NOMO-1 treated with DMSO at 0.1 percent for 48 hours (cell line): ENCODE measurements around the gene HES3.

ENCODE experiments used
- DNase-seq: peaks from one replicate; lab custom pipeline; 2025; ENCODE audit not compliant: unreplicated experiment; lab: John Stamatoyannopoulos, UW

HES3 gene

DNA sequence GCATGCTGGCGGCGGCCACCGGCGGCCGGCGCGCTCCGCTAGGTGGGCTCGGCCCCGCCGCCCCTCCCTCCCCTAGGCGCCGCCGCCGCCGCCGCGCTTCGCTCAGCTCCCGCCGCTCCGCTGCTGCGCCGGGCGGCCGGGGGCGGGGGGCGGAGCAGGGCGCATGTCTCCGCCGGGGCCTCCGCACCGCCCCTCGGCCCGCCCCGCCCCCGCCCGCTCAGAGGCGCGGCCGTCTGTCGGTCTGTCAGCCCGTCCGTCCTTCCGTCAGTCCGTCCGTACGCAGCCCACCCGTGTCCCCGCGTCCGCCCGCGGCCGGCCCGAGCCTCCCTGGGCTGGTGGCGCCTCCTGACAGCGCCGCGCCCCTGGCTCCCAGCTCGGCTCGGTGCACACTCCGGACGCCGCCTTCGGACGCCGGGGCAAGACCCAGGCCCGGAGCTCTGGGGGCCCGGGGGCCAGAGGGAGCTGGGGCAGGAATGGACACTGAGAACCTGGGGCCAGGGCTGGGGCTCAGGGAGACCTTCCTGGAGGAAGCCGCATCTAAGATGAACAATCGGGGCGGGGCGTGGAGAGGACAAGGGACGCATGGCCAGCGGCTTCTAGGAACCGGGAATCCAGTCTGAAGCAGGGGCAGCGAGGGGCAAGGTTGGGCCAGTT, 17.1 kb downstream of the HES3 start, which contains the start of gene GPR153:
GPR153 (minus strand) TSS at position 138 of the 654 bp plus-strand sequence. CDS start 6,193 bp downstream, outside the sequence.
- no peak for DNase-seq

DNA sequence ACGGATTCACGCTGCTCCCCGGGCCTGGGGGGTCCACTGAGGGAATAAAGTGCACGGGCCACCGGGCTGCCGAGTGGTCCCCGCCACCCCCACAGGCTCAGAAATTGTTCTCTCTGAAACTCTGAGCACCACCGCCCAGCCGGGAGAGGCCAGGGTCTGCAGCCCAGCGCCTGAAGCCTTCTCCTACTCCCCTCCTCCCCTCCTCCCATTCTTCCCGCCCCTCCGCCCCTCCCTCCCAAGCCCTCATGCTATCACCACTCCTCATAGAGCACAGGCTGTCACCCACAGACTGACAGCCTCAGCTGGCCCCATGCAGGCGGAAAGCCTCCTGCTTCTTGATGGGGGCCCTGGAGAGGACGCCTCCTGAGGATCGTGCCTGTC, 17.6 kb downstream of the HES3 start:
- DNase-seq = no peak

DNA sequence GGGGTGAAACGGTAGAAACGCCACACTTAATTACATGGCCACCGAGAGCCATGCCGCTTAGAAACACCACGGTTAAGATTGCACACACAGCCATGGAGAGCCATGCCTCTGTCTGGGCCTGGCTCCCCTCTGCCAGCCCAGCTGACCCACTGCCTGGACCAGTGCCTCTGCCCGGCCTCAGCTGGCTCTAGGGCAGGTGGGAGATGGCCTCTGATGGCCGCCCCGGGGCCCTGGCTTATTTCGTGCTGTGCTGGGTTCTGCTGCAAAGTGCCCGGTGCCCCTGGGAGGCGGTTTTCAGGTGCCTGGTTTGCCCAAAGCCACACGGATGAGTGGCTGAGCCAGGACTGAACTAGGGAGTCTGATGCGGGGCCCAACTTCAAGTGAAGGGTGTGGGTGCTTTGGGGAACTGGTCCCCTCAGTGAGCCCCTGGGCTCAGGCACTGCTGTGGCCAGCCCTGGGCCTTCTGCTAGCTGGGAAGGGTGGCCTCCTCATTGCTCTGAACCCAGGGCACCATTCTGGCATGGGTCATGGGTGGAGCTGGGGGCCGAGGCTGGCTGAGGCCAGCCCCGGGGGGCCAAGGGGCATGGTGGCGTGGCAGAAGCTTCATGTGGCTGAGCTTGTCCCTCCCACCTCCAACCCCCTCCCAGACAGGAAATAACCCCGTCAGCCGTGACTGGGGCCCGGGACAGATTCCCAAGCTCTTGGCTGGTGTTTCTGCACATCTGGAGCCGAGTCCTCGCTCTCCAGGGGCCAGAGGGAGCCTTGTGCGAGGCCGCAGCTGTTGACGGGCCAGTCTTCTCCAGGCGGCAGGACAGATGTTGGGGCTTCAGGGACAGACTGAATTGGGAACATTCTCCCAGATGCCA, 18.8 kb downstream of the HES3 start:
- DNase-seq = no peak

DNA sequence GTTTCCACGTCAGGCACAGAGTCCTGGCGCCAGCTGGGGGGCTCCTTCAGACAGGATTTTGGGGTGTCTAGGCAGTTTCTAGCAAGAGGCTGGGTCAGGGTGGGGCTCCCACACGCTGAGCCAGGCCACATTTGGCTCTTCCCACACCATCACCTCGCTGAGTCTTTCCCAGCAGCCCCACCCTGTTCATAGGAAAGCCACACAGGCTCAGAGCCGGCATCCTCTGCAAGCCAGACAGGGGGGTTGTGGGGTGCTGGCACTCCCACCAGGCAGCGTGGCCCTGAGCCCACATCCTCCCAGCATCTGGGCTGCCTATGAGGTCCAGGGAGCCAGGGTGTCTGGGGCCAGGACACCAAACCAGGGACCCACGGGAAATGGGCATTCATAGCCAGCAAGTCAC, 19.7 kb downstream of the HES3 start:
- DNase-seq = no peak

DNA sequence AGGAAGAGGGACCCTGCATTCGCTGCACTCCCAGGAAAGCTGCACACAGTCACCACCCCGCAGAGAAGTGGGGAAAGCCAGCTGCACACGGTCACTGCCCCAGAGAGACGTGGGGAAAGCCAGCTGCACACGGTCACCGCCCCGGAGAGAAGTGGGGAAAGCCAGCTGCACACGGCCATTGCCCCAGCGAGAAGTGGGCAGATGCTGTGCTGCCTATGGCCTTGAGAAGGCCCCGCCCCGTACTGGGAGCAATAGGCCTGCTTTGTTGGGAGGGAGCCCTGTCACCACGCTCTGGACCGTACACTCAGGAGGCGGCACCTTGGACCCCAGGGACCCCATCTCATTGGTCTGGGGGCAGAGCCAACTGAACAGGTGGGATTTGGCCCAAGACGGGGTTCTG, 21.2 kb downstream of the HES3 start:
- DNase-seq = no peak

DNA sequence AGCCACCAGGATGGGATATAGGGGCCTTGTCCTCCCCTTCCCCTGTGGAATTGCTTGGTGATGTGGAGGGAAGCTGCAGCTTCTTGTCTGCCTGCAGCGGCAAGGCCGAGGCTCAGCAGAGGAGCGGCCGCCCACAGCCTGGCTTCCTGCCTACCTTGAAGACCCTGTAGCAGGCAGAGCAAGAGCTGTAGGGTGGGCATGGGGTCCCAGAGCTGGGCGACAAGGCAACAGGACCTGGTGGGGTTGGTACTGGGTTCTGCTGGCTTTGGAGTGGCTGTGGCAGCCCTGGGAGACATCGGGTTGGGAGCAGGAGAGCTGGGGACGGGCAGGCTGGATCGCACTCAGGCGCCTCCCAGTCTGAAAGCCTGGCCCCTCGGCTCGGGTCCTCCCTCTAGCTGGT, 22.7 kb downstream of the HES3 start:
- DNase-seq = no peak

DNA sequence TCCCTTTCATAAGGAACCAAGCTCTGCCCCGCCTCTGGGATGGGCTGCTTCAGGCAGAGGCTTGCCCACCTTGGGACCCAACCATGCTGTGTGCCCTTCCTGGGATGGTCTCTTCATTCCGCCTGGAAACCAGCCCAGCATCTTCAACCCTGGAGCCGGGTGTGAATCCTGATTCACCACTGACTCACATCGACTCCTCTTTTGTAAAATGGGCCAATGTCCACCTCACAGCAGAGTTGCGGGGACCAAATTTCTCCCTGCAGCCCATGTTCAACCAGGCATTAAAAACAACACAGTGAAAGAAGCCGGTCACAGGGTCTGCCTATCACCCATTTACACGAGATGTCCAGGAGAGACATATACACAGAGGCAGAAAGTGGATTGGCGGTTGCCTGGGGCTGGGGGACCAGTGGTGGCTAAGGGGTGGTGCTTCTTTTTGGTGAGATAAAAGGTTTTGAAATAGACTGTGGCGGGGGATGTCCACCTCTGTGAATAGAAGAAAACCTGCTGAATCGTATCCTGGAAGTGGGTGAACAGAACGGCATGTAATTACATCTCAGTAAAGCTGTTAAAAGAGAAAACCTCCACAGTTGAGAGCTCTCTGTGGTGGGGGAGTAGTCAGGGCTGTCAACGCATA, 23.8 kb downstream of the HES3 start:
- DNase-seq = no peak

DNA sequence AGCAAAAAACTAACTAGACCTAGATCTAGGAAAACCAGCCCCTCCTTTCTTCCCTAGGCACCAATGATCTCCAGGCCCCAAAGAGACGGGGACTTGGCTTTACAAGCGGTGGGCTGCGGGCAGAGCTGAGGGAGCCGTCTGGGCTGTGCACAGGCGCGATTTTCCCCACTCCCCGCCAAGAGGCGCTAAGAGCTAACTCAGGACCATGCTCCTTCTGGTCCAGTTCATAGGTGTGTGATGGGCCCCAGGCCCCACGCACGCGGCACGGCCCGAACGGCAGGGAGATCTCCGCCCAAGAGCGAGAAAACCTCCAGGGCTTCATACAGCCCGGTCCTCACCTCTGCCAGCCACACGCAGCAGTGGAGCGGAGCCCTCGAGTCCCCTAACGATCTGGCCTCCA, 24.4 kb downstream of the HES3 start:
- DNase-seq = no peak

DNA sequence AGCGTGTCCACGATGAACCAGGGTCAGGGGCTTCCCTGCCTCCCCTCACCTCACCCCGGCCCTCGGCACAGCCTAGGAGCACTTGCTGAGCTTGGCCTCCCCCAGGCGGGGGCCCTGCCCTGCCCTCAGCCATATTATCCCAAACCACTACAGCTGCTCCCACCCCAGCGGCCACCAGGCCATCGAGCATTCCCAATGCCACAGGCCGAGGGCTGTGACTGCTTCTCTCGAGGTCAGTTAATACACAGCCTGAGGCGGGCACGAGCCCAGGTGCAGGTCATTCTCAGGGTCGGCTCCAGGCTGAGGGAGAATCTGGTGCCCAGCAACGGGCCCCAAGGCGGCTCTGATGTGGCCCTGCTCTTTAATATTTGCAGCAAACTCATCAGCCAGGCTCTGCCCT, 25.3 kb downstream of the HES3 start:
- DNase-seq = no peak

DNA sequence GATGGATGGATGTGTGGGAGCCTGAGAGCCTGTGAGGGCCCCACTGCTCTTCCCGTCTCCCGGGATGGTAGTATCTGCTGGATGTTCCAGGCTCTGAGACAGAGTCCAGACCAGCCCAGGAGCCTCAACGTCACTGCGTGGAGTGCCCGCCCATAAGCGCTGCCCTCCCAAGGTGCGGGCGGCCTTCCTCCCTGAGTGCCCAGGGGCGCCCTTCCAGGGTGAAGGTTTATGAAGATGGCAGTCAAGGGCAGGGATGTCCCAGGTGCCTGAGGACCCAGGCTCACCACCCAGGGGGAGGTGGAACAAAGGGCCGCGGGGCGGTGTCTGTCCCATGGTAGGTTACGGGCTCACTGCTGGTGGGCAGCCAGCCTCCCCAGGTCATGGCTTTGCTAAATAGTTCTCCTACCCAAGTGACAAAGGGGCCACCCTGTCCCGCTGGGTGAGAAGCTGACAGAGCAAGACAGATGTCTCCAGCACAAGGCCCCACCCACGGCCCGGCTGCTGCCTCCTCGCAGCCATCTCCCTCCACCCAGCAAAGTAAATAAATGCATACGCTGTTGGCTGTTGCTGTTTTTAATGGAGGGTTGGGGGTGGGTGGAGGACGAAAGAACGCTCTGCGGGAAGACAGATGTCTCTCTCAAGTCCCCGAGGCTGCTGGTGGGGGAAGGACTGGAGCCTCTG, 25.9 kb downstream of the HES3 start:
- DNase-seq = no peak

DNA sequence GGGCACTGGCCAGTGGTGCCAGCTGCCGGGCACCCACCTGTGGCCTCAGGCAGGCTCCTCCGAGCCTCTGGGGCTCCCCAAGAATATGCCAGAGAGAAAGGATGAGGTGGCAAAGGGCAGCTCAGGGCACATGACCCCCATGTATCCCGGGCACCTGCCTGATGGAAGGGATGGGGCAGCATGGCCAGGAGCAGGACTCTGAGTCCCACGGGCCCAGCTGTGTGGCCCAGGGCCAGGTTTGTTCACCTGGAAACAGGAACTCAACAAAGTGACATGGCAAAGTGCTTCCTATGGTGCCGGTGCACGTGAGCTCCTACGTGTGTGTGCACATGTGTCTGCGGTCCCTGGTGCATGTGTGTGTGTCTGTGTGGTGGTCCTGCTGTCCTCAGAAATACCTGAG, 26.4 kb downstream of the HES3 start:
- no peak for DNase-seq

DNA sequence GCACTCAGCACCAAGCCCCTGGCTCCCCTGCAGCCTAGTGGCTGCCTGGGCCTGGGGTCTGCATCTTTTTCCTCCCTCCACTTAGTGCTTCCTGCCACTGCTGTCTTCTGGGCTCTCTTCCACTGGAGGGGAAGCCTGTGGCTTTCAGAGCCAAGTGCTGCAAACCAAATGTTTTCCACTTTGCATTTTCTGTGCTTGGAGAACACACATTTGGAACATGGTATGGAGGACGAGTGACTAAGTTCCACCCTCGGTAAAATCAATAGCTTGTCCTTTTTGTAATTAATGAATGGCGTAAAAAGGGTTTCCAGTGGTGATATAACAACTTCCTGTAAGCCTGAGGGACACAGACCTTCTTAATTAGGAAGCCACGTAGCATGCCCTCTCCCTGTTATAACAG, 27.0 kb downstream of the HES3 start:
- DNase-seq = no peak

DNA sequence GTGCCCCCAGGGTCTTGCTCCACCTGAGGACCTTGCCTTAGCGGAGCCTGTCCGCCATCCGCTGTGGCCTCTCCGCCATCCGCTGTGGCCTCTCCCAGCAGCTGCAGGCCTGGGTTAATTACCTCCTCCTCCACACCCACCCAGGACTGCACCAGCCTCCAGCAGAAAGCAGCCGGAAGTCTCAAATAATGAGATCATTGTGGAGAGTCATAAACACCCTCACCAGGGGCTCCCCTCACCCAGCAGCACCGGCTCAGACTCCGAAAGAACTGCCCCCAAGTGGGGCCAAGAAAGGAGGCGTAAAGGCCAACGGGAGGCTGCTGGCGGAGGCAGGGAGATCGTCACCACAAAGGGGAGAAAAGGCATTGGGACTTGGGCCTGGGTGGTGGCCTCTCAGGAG, 27.6 kb downstream of the HES3 start:
- DNase-seq = no peak

DNA sequence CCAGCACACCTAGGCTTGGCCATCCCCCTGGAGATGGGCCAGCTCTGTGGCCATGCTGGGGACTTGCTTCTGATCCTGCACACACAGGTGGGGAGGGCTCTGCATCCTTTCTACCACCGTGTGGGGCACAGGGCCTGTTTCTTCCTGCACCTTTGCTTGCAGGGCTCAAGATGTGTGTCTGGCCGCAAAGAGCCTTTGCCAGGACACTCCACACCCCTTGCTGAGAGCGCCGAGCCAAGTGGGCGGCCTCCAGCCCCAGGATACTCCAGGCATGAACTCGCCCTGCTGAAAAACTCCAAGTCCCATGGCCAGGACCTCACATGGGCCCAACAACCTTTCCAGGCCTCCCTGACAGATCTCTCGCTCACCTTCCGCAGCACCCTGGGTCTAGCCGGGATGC, 28.5 kb downstream of the HES3 start:
- no peak for DNase-seq

DNA sequence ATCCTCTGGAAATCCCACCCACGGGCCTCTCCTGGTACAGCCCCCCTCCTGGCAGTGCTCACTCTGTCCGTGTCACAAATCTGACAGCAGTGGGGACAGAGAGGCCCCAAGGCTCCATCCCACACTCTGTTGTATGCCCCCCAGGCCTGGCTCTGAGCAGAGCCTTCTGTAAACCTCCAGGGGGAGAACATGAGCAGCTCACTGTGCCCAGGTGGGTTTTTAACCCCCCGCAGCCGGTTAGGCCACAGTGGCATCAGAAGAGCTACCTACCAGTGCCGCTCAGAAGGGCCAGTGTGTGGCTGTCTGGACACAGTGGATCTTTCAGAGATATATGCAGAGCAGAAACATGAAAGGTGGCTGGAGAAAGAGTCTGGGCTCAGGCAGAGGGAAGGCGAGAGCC, 28.9 kb downstream of the HES3 start:
- DNase-seq = no peak

DNA sequence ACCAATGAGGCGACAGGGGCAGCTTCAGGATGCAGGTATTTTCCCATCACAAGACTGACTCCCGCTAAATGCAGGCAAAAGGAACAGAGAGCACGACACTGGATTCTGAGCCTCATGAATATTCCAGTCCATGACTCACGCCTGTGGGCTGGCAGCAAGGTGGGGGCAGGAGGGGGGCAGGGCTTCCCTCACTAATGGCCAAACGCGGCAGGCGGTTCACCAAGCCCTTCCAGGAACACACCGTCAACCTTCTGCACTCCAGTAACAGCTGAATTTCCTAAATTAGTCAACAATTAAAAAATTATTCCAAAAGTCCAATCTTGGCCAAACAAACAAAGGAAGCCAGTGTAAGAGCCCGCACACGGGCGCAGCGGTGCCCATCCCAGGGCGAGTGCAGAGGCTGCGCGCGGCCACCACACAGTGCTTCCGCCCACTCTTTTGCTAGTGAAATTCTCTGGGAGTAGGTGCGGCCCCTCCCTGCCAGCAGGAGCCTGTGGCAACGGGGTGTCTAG, 29.5 kb downstream of the HES3 start:
- DNase-seq = no peak

DNA sequence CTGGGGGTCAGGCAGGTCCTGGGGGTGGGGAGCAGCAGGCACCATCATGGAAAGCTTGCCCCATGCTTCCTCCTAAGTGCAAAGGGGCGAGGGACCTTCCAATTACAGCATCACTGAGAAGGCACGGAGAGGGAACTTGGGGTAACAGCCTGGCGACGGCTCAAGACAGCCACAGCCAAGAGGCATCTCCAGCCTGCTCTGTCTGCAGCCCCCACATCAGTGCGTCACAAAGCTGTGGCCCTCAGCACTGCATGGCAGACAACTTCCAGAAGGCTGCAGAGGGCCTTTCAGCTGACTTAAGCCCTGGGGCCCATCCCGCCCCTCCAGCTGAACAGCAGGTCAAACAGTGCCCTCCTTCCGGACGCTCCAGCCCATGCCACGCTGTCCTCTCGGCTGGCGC, 30.1 kb downstream of the HES3 start:
- no peak for DNase-seq

DNA sequence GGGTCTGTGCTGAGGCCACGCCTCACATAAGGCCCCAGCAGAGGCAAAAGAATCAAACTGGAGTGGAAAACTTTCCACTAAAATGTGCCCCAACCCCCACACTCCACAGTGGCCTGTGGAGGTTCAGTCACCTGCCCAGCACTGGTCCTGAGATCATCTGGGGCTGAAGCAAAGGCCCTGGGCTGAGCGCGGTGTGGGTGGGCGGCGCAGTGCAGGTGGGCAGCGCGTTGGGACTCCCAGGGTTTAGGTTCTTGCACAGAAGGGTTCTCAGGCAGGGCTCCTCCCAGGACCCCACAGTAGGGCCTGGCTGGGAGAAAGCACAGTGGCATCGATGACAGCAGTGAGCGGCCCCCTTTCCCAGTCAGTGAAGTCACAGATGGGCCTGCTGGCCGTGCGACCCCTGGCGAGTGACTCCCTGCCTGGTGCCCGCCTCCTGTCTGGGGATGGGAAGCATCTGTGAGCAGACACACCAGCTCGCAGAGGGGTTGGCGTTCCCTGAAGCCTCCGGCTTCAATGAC, 30.7 kb downstream of the HES3 start:
- DNase-seq = no peak

DNA sequence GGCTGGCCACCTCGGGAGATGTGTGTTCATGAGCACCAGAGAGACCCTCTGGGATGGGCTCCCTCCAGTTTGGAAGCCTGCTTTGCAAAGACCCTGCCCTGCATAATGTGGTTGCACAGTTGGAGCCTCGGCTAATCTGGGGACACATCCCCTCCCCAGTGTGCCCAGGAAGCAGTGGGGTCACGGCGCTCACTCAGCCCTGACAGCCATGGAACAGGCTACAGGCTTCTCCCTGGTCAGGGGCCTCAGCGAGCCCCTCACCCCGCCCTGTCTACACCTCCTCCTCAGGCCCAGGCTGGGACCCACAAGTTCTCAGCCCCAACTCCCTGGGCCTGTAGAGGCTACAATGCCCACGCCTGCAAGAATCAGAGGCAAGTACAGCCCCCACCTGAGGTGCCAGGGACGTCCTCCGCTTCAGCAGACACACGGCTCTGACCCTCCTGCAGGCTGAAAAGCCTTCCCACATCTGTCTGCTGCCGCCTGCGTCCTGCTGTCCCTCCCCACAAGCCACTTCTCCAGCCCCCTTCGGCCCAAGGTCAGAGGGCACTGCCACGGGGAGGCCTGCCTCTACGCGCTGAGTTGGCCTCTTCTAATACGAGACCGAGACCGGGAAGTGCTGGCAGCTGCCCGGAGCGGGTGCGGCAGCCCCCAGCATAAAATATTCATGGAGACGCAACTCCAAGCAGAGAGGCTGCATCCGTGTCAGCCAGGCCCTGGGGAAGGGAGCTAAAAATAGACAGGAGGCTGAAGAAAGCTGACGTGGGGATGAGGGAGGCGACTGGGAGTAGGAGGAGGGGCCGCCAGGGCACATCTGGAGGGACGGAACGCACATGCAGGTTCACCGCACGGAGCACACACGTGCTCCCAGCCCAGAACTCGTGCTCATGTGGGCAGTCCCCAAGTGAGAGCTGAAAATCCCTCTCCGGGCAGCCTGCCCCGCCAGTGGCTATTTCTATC, 32.1 kb downstream of the HES3 start:
- no peak for DNase-seq
